Measurements from ENCODE around the gene ROBO1. TPM values are rescaled to one million over a fixed set of nuclear protein-coding genes. Genes with fewer than 3 reads are reported as not detected.

Gene ROBO1
- polyA plus RNA-seq, 1 donor (not counting 4 experiments of a cell fraction or from before 2014, with no cell fraction given): 27.1 TPM

DNA sequence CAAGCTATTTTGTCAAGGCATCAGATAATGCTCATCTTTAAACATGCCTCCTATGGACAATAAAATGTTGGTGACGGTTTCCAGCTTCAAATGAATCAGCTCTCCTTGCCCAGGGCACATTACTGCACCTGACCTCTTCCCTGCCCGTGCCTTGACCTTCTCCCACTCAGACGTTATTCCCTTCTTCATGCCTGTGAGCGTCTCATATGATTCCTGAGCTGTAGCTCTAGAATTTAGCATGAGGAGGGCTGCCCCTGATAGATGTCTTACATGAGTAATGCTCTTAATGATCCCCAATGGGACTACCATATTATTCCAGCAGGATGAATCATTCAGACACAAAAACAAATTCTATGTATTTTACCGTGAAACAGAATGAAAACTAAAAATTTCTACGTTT is 762.7 kb downstream of the ROBO1 start:
- Histone ChIP-seq H3K79me2 (ENCODE audit: control insufficient read depth, insufficient read depth, low read length) (peaks cover 54% of the 10 kb centered on the region), H3K27ac (ENCODE audit: control insufficient read depth, insufficient read depth, low read length) (no peak overlapping the region), H3K9ac (ENCODE audit: control insufficient read depth, extremely low read depth, insufficient read depth, low read length) (no peak overlapping the region), H3K27me3 (ENCODE audit: control insufficient read depth, extremely low read depth, insufficient read depth, low read length) (no peaks in the 10 kb centered on the region), H3K9me3 (ENCODE audit: control insufficient read depth, low read depth, low read length) (no peaks in the 10 kb centered on the region), H2AFZ (ENCODE audit: control insufficient read depth, low read length) (no peak overlapping the region), H3K4me3 (ENCODE audit: control insufficient read depth in 2 of 3, extremely low read depth in 1 of 3, insufficient read depth in 2 of 3, low read depth in 1 of 3, low read length in 3 of 3) (no peak overlapping the region), H3K4me2 (ENCODE audit: control insufficient read depth, extremely low read depth, insufficient read depth, low read depth, low read length) (no peak overlapping the region), H4K20me1 (ENCODE audit: control insufficient read depth, extremely low read depth, insufficient read depth, low read length) (no peaks in the 10 kb centered on the region), H3K4me1 (ENCODE audit: control insufficient read depth, extremely low read depth, insufficient read depth, low read length) (no peaks in the 10 kb centered on the region), H3K9me1 (ENCODE audit: control insufficient read depth, extremely low read depth, insufficient read depth, low read length) (no peaks in the 10 kb centered on the region), H3K36me3 (ENCODE audit: control insufficient read depth in 2 of 2, extremely low read depth in 1 of 2, insufficient read depth in 2 of 2, low read length in 2 of 2) (no peaks in the 10 kb centered on the region)
- dilution Hi-C loops (cut with MboI; ENCODE audit: extremely low pct_ligation_motif_present, low sequenced_read_pairs): no loop called here
- DNase-seq (ENCODE audit: low read depth, low spot score) (no peak), FAIRE-seq (no peak)
- TF ChIP-seq, protein P1, sequence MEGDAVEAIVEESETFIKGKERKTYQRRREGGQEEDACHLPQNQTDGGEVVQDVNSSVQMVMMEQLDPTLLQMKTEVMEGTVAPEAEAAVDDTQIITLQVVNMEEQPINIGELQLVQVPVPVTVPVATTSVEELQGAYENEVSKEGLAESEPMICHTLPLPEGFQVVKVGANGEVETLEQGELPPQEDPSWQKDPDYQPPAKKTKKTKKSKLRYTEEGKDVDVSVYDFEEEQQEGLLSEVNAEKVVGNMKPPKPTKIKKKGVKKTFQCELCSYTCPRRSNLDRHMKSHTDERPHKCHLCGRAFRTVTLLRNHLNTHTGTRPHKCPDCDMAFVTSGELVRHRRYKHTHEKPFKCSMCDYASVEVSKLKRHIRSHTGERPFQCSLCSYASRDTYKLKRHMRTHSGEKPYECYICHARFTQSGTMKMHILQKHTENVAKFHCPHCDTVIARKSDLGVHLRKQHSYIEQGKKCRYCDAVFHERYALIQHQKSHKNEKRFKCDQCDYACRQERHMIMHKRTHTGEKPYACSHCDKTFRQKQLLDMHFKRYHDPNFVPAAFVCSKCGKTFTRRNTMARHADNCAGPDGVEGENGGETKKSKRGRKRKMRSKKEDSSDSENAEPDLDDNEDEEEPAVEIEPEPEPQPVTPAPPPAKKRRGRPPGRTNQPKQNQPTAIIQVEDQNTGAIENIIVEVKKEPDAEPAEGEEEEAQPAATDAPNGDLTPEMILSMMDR (optimal IDR thresholded peaks at IDR 0.05 in 1 of 3, IDR thresholded peaks at IDR 0.05 in 1 of 3, conservative IDR thresholded peaks at IDR 0.05 in 1 of 3; ENCODE audit: extremely low read depth in 1 of 3, insufficient read depth in 2 of 3, low read length in 3 of 3): no peak
- no peak for TF ChIP-seq EZH2 (IDR thresholded peaks at IDR 0.05; ENCODE audit: low read length)

DNA sequence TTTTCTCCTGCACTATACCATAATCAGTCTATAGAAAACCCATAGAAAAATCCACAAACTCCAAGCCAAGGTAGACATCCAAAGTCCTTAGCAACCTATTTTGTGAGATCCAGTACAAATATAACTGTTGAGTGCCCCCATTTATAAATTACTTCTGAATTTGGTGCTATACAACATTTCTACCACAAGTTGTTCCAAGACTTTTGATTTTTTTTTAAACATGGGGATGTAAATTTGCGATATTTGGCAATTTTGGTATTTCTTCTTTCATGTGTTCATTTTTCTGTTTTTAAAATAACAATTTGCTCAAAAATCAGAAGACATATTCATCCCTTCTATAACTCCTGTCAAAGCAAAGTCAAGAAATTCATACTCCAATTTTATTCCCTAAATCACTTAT is 763.8 kb downstream of the ROBO1 start:
- Histone ChIP-seq H3K9me1 (ENCODE audit: control insufficient read depth, extremely low read depth, insufficient read depth, low read length) (no peaks in the 10 kb centered on the region), H3K79me2 (ENCODE audit: control insufficient read depth, insufficient read depth, low read length) (peaks cover 50% of the 10 kb centered on the region), H2AFZ (ENCODE audit: control insufficient read depth, low read length) (no peak overlapping the region), H4K20me1 (ENCODE audit: control insufficient read depth, extremely low read depth, insufficient read depth, low read length) (no peaks in the 10 kb centered on the region), H3K27me3 (ENCODE audit: control insufficient read depth, extremely low read depth, insufficient read depth, low read length) (no peaks in the 10 kb centered on the region), H3K9ac (ENCODE audit: control insufficient read depth, extremely low read depth, insufficient read depth, low read length) (no peak overlapping the region), H3K4me1 (ENCODE audit: control insufficient read depth, extremely low read depth, insufficient read depth, low read length) (no peaks in the 10 kb centered on the region), H3K4me3 (ENCODE audit: control insufficient read depth in 2 of 3, extremely low read depth in 1 of 3, insufficient read depth in 2 of 3, low read depth in 1 of 3, low read length in 3 of 3) (no peak overlapping the region), H3K4me2 (ENCODE audit: control insufficient read depth, extremely low read depth, insufficient read depth, low read depth, low read length) (no peak overlapping the region), H3K9me3 (ENCODE audit: control insufficient read depth, low read depth, low read length) (no peaks in the 10 kb centered on the region), H3K27ac (ENCODE audit: control insufficient read depth, insufficient read depth, low read length) (no peak overlapping the region), H3K36me3 (ENCODE audit: control insufficient read depth in 2 of 2, extremely low read depth in 1 of 2, insufficient read depth in 2 of 2, low read length in 2 of 2) (no peaks in the 10 kb centered on the region)
- DNase-seq (ENCODE audit: low read depth, low spot score): no peak
- dilution Hi-C loops (cut with MboI; ENCODE audit: extremely low pct_ligation_motif_present, low sequenced_read_pairs): no loop called here
- FAIRE-seq: no peak
- TF ChIP-seq EZH2 (IDR thresholded peaks at IDR 0.05; ENCODE audit: low read length): no peak
- TF ChIP-seq, protein P1 (optimal IDR thresholded peaks at IDR 0.05 in 1 of 3, IDR thresholded peaks at IDR 0.05 in 1 of 3, conservative IDR thresholded peaks at IDR 0.05 in 1 of 3; ENCODE audit: extremely low read depth in 1 of 3, insufficient read depth in 2 of 3, low read length in 3 of 3): no peak
